Lung microvascular endothelial cell (primary cell): ENCODE data around the gene MYOF. TPM values are rescaled to one million over a fixed set of nuclear protein-coding genes. Genes with fewer than 3 reads are reported as not detected.
"Not testable (repeated sequence)": the region's sequence is repeated elsewhere in the genome, so short reads cannot be mapped to it uniquely, and the experiment has no call there.

Experiments used
- DNase-seq, 2 donors: peaks; one replicate each; pipeline versions ENCODE4 v3.0.0 to v3.0.0-alpha.2; 2010; ENCODE audit warnings: low read depth in 2 of 2
- total RNA-seq: library from RNA; depleted of rRNA; stranded (reverse); fragments of >200 nt; gene quantifications from 2 replicates; pipeline ENCODE4 v1.2.1, GENCODE V29; 2014

The MYOF gene
- total RNA-seq, 1 donor from 2014 or later: 58.1 TPM

- no peak for DNase-seq
Observed at GRCh38 chr10:93476756-93477155, 5.4 kb downstream of the MYOF start.

GRCh38 chr10:93475871-93476270 lies 6.3 kb downstream of the MYOF start:
- peak in 1 of 2 donors; percentile 82 for DNase-seq

- DNase-seq: no peak
Observed at GRCh38 chr10:93475227-93475626, 6.9 kb downstream of the MYOF start.

- DNase-seq: no peak
Observed at GRCh38 chr10:93473804-93474472, 8.2 kb downstream of the MYOF start.

- no peak for DNase-seq
Observed at GRCh38 chr10:93473161-93473560, 9.0 kb downstream of the MYOF start.

- DNase-seq: peak; percentile 85 to 95
Observed at GRCh38 chr10:93471110-93471651, 11.0 kb downstream of the MYOF start.

GRCh38 chr10:93469454-93469853 lies 12.7 kb downstream of the MYOF start:
- DNase-seq: no peak

GRCh38 chr10:93468461-93469213 lies 13.5 kb downstream of the MYOF start:
- DNase-seq: peak; percentile 83 to 87

- DNase-seq: not testable (repeated sequence)
Observed at GRCh38 chr10:93467635-93468034, 14.5 kb downstream of the MYOF start.

- DNase-seq: peak; percentile 88 to 93
Observed at GRCh38 chr10:93465806-93466675, 16.1 kb downstream of the MYOF start.

GRCh38 chr10:93464776-93465388 lies 17.3 kb downstream of the MYOF start:
- peak in 1 of 2 donors; percentile 50 for DNase-seq

- DNase-seq: peak in 1 of 2 donors; percentile 22
Observed at GRCh38 chr10:93463723-93464476, 18.2 kb downstream of the MYOF start.

GRCh38 chr10:93462881-93463280 lies 19.3 kb downstream of the MYOF start:
- DNase-seq: peak; percentile 70 to 97

- peak in 1 of 2 donors; percentile 45 for DNase-seq
Observed at GRCh38 chr10:93462371-93462770, 19.8 kb downstream of the MYOF start.

- DNase-seq: peak; percentile 70 to 76
Observed at GRCh38 chr10:93461807-93462178, 20.3 kb downstream of the MYOF start.

GRCh38 chr10:93461109-93461806 lies 20.9 kb downstream of the MYOF start:
- DNase-seq: peak in 1 of 2 donors; percentile 86

GRCh38 chr10:93459466-93459865 lies 22.7 kb downstream of the MYOF start:
- no peak for DNase-seq

- peak; percentile 46 to 99 for DNase-seq
Observed at GRCh38 chr10:93458821-93459257, 23.3 kb downstream of the MYOF start.

GRCh38 chr10:93457511-93457910 lies 24.6 kb downstream of the MYOF start:
- DNase-seq: no peak

- DNase-seq: no peak
Observed at GRCh38 chr10:93456480-93456879, 25.7 kb downstream of the MYOF start.
